Stimulated activated CD8-positive, alpha-beta memory T cell treated with anti-CD3 and anti-CD28 coated beads, Interleukin-7, amount 100 ng/mL, for 24 hours (primary cell): ENCODE results near the gene B3GAT2.

Source experiments
- DNase-seq: peaks from one replicate; pipeline ENCODE4 v3.0.0-alpha.2; 2020; ENCODE audit warnings: low read depth

Gene B3GAT2

DNA sequence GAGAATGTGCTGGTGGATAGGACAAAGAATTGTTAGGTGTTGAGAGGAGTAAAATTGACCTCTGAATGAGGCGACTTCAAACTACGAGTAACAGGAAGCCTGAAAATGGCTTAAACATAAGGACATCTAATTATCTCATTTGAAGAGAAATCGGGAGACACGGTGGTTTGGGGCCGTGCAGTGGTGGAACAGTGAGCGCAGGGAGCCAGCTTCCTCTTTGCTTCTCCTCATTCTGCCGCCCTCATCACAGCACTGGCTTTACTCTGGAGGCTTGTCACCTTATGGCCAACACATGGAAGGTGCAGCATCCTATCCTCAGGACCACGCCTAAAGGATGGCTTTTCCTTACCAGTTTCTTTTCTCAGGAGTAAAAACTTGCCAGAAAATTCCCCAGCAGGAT is 114.3 kb downstream of the B3GAT2 start:
- DNase-seq, result no peak

DNA sequence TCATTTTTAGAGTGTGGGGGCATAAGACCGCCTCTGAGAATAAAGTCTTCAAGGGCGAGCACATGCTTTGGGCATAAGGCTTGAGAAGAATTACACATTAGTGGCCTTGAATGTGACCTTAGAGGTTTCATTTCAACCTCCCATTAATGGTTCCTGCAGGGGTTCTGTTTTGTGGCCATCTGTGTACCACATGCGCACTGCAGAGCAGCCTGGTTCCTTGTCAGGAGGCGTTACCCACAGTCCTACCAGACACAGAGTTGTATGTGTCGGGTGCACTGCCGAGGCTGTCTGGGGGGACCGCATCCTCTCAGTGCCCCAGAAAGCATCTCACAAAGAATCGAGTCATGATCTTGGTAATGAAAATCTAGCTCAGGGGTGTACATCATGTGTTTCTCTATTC is 115.7 kb downstream of the B3GAT2 start:
- DNase-seq, result no peak

DNA sequence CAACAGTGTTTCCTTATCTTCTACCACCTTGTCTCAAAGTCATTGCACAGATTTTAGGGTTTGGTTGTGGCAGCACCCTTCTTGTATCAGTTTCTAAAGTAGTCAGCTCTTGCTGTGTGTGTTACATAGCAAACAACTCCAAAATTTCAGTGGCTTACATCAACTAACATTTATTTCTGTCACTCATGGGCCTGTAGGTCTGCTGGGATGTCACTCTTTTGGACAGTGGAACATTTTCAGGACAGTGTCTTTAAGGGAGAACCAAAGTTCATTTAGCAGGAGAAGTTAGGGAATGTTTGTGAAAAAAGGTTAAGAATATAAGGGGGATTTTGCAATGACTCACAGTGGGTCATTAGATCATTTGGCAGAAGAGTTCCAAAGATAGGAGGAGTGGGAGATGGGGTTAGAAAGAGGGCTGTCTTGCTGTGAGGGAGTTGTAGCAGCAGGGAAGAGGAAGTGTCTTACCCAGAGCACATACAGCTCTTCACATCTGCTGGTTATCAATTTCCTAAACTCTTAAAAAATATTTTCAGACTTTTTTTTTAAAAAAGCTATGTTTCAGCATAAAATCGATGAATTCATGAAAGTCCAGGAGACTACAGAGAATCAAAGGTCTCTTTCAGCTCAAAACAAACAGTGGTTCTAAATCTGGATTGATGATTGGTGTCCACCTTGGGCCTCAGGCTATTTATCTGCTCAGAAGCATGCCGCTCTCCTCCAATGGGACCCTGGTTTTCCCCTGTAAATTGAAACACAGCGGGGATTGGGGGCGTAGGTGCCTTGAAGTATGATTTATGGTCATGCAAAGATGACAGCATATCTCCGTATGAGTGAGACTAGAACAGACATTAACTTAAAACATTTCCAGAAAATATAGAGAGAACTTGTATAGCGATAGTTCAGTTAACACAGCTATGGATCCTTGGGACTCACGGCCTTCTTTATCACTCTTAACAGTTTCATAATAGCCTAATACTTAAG is 117.3 kb downstream of the B3GAT2 start:
- no peak for DNase-seq

DNA sequence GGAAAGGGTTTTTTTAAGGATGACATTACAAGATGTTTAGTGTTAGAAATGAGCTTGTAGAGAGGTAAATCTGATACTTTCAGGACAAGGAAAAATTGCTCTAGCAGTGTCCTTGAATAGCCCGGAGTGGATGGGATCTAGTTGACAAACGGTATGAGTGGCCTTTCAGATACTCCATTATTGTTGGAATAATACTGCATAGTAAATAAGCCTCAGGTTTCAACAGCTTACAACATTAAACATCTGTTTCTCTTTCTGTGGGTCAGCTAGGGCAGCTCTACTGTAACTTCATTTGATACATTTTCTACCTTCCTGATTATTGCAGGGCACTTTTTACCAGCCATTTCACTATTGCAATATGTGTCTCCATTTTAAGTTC is 118.0 kb downstream of the B3GAT2 start:
- no peak for DNase-seq

DNA sequence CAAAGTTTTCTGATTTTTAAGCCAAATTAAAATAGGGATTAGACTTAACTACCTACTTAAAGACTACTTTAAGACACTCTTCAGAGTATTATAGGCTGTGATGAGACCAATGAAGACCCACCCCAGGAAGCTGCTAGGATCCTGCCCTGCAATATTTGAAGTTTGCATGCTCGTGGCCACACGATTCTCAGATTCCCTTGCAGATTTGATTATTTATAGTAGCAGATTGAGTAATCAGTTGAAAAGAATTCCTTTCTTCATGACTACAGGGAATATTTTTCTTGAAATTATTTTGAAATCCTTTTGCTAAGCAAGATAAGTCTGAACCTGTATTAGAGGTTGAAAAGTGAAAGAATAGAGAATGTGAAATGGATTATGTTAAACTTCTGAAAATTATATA is 122.3 kb downstream of the B3GAT2 start:
- DNase-seq, result no peak

DNA sequence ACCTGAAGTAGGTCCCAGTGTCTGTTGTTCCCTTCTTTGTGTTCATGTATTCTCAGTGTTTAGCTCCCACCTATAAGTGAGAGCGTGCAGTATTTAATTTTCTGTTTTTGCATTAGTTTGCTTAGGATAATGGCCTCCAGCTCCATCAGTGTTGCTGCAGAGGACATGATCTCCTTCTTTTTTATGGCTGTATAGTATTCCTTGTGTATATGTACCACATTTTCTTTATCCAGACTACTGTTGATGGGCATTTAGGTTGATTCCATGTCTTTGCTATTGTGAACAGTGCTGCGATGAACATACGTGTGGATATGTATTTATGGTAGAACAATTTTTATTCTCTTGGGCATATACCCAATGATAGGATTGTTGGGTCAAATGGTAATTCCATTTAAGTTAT is 125.4 kb downstream of the B3GAT2 start:
- no peak for DNase-seq

DNA sequence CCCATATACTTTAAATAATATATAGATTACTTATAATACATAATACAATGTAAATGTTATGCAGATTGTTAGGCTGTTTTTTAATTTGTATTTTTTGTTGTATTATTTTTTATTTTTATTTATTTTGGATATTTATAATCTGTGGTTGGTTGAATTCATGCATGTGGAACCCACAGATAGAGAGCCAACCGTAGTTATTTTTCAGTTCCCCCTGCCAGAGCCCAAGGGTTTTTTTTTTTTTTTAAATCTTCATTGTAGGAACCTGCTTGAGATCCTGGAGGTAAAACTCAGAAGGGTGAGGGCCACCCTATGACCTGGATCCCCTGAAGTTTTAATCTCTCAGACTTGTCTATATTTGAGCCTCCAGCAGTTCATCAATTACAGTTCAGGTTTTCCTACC is 133.2 kb downstream of the B3GAT2 start:
- no peak for DNase-seq

DNA sequence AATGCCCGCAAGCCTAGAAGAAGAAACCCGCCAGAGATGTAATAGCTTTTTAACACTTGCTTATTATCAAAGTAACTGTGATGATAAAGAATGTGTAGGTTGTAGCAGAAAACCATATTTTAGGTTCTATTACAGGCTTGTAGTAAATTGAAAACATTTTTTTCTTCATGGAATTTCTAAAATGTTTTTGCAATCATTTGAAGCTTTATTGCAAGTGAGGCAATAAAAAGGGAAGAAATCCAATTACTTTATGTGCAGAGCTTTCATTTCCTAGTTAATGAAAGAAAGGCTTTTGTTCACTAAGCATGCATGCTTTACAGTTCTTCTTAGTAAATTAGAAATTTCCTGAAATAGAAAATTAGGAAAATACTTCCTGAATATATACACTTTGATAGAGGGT is 135.1 kb downstream of the B3GAT2 start:
- DNase-seq, result no peak

DNA sequence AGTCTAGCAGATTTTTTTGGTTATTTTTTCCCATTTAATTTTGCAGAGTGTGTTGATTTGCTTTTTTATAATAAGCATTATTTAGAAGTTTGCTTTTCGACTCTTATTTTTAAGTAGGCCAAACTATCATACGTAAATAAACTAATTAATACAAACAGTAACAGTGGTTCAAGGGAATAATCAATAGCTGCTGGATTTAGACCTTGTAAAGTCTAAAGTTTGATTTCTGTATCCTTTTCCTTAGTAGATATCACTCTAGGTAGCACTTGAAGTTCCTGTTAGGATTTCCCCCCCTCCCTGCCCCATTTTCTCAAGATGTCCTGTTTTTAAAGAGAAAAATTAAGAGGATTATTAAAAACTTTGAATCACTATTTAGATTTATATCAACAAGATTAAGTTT is 136.1 kb downstream of the B3GAT2 start:
- DNase-seq, result no peak

DNA sequence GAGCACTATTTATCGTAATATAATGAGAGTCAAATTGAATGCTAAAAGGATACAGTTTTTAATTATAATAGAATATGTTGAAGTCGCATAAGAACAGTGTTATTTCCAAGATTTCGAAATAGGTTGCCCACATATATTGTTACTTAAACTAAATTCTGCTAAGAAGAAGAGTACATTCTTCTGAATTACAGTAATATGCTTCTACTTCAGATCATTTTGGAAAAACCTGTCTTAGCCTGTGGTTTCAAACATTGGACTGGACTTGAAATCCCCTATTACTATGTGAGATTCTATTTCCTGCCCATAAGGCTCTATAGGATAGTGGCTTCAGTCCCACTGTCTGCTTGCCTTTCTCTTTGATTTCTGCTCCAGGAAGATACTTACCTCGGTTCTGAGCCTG is 137.2 kb downstream of the B3GAT2 start:
- no peak for DNase-seq

DNA sequence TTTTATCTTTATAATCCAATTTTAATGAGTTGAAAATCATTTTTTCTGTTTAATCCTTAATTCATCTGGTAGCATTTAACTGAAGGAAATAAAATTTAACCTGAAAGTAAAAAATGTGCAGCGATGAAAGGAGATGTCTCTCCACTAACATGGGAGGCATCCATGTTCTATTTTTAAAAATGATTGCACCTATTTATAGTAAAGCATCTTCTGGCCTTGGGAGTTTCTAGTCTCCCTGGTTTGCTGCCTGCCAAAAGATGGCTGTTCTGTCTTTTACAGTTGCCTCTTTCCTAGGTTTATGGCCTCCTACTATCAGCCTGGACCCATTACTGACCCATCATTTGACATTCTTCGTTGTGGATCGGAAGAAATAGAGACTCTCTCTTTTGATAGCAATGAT is 143.0 kb downstream of the B3GAT2 start:
- no peak for DNase-seq

DNA sequence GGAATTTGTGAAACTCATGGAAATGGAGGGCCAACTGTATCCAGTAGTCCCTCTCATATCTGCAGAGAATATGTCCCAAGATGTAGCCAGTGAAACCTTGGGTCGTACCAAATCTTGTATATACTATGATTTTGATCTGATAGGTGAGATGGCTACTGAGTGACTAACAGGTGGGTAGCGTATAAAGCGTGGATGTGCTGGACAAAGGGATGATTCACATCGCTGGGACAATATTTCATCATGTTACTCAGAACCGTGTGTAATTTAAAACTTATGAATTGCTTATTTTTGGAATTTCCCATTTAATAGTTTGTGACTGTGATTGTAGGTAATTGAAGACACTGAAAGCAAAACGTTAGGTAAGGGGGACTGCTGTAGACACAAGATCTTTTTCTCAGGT is 145.1 kb downstream of the B3GAT2 start:
- DNase-seq, result no peak
